Thoracic aorta (tissue), 2 donors: ENCODE measurements around the gene CLEC2B. TPM values are rescaled to one million over a fixed set of nuclear protein-coding genes. Genes with fewer than 3 reads are reported as not detected.

ENCODE experiments used
- ATAC-seq: fragments of 150-250 bp; one replicate; pipeline ENCODE4 v1.8.0; 2017; ENCODE audit warnings: low read depth; ENCODE audit not compliant: insufficient number of reproducible peaks, low FRiP score
- DNase-seq: peaks from one replicate; pipeline ENCODE4 v3.0.0-alpha.2; 2020; ENCODE audit warnings: low spot score
- H3K27ac ChIP-seq, 2 donors: fragments of 200-600 bp; sonication (generic); 1 replicate in 1 of 2; 2 replicates in 1 of 2; pipeline ENCODE4 v1.5.1; 2016; ENCODE audit warnings: mild to moderate bottlenecking in 2 of 2, moderate library complexity in 2 of 2
- H3K27me3 ChIP-seq: fragments of 200-600 bp; sonication (generic); replicated peaks from 2 replicates; pipeline ENCODE4 v1.6.0; 2016; ENCODE audit warnings: mild to moderate bottlenecking; ENCODE audit not compliant: insufficient read depth
- H3K36me3 ChIP-seq: fragments of 200-600 bp; sonication (generic); one replicate; pipeline ENCODE4 v1.5.1; 2016
- H3K4me1 ChIP-seq, 2 donors: fragments of 200-600 bp; sonication (generic); 1 replicate in 1 of 2; 2 replicates in 1 of 2; pipeline versions ENCODE4 v1.5.1 to v1.6.0; 2016; ENCODE audit warnings: low read depth in 2 of 2, mild to moderate bottlenecking in 1 of 2; ENCODE audit not compliant: control insufficient read depth in 1 of 2
- H3K4me3 ChIP-seq: fragments of 200-600 bp; sonication (generic); 2 replicates; pipeline ENCODE4 v1.5.1; 2016; ENCODE audit warnings: mild to moderate bottlenecking
- H3K9me3 ChIP-seq: fragments of 200-600 bp; sonication (generic); 2 replicates; pipeline ENCODE4 v1.5.1; 2016
- total RNA-seq, 2 donors: library from RNA; depleted of rRNA; stranded (reverse); fragments of >200 nt; gene quantifications; one replicate each; pipeline versions ENCODE4 v1.1.0 to v1.2.3, GENCODE V29; 2016
- TF ChIP-seq, protein P1 (sequence below): fragments of 200-600 bp; sonication (generic); IDR thresholded peaks from one replicate; pipeline ENCODE4 v1.5.1; 2019; ENCODE audit warnings: antibody characterized with exemption

The CLEC2B gene
- 10 to 100 TPM; 13.1 to 14.9 TPM for total RNA-seq

DNA sequence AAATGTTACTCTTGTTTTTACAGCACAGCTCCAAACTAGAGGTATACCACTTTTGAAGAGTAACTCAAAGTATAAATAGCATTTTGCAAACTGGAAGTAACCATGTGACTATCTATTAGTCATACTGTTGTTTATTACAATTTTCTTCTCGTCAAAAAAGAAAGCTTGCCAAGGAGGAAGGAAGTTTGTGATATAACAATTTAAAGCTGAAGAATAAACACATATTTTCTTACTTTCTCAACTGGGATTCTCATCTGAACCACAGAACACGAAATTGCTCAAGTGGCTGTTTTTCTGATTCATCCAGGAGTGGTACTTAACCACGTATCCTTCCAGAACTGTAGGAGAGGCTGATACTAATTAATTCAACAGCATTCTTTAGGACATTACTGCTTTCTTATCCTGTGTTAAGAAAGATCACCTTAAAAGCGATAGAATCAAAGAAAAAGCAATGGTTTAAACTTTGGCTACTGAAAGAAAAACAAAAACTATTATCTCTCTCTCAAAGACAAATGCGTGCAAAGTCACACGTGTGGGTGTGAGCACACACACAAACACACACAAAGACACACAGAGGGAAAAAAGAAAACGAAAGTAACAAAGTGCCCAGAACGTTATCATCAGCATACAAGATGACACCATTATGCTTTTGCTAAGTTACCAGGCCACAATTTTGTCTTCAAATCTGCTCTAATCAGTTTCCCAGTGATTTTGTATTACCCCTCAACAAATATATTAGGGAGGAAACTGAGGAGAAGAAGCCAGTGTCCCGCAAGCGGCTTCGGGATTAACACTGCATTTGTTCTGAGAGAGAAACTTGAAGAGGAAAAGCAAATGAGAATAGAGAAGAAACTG is at the start of gene CLEC2B:
Gene CLEC2B (minus strand): TSS at position 48 of the 855 bp plus-strand sequence.
- Histone ChIP-seq H3K9me3 (no peaks in the 10 kb centered on the region), H3K4me3 (peak within 1 kb of the TSS; percentile 62), H3K27ac (peak within 1 kb of the TSS in 1 of 2 donors; percentile 53), H3K4me1 (peaks cover 0 to 5% of the 10 kb centered on the region in 2 donors), H3K36me3 (no peaks in the 10 kb centered on the region), H3K27me3 (no peaks in the 10 kb centered on the region)
- DNase-seq = no peak
- no peak for ATAC-seq
- TF ChIP-seq, protein P1, sequence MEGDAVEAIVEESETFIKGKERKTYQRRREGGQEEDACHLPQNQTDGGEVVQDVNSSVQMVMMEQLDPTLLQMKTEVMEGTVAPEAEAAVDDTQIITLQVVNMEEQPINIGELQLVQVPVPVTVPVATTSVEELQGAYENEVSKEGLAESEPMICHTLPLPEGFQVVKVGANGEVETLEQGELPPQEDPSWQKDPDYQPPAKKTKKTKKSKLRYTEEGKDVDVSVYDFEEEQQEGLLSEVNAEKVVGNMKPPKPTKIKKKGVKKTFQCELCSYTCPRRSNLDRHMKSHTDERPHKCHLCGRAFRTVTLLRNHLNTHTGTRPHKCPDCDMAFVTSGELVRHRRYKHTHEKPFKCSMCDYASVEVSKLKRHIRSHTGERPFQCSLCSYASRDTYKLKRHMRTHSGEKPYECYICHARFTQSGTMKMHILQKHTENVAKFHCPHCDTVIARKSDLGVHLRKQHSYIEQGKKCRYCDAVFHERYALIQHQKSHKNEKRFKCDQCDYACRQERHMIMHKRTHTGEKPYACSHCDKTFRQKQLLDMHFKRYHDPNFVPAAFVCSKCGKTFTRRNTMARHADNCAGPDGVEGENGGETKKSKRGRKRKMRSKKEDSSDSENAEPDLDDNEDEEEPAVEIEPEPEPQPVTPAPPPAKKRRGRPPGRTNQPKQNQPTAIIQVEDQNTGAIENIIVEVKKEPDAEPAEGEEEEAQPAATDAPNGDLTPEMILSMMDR = no peak

DNA sequence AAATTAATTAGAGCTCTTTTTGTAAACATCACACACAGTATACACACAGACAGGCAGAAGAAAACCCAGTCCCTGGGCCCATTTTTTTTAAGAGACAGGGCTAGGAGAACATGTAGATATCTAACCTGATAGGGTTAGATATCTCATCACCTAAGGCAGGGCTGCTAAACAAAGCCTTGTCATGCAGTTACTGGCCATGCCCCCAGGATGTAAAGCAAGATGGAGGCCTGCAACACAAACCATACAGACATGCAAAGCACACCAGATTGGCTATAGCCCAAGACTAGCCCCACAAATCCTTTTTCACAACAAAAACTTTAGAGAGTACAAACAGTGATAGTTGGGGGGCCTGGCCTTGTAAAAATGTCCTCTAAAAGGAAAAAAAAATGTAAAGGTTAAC is 42.6 kb upstream of the CLEC2B start:
- DNase-seq (no peak), ATAC-seq (no peak)
- no peaks in the 10 kb centered on the region for H3K4me1 ChIP-seq
- H3K27me3 ChIP-seq = no peaks in the 10 kb centered on the region
- H3K9me3 ChIP-seq = peaks cover 14% of the 10 kb centered on the region
- H3K27ac ChIP-seq = no peak overlapping the region
- no peak overlapping the region for H3K4me3 ChIP-seq
- no peaks in the 10 kb centered on the region for H3K36me3 ChIP-seq
- TF ChIP-seq, protein P1 = no peak

DNA sequence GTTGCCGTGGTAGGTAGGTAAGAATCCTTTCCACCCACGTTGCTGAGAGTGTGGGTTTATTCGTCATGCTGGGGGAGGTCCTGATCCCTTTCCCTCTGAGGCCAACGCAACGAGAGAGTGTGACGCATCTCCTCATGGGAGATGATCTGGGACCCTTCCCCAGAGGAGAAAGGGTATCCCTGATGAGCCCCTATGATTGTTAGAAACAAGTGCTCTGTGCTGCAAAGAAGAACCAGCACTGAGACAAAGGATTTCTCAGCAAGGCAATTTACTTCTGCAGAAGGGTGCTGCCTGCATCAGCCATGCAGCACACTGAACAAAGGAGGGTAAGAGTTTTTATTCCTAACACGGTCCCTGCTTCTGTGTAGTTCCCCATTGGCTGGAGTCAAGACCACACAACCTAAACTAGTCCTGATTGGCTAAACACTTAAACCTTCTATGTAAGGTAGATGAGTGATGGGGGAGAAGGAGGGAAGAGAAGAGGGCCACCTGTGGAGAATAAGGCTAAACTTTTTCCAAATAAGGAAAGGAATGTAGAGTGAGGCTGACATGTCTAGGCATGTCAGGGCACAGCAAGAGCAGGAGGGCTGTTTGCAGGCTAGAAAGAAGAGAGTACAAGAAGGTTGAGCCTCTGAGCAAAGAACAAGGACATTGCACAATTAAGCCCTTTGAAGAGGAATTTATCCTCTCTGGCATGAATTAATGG is 41.7 kb upstream of the CLEC2B start:
- no peak overlapping the region for H3K4me3 ChIP-seq
- ATAC-seq = no peak
- no peak for DNase-seq
- H3K27me3 ChIP-seq = no peaks in the 10 kb centered on the region
- H3K27ac ChIP-seq = no peak overlapping the region
- TF ChIP-seq, protein P1 = no peak
- H3K4me1 ChIP-seq = no peaks in the 10 kb centered on the region
- no peaks in the 10 kb centered on the region for H3K36me3 ChIP-seq
- H3K9me3 ChIP-seq = peaks cover 14% of the 10 kb centered on the region

DNA sequence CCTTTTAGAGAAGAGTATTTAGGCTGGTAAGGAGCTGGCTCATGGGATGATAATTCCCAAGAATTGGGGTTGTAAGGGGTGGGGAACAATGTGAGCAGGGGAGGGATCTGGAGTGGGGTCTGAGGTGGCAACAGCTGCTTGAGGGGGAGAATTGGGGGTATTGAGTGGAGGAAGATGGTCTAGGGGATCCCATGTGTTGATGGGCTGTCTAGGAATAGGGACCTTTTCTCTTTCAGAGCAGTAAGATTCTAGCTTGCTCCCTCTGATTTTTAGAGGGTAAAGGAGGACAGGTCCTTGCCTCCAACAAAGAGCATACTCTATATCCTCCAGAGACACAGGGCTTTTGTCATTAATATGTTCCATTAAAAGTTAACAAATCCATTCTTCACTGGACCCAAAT is 40.6 kb upstream of the CLEC2B start:
- Histone ChIP-seq H3K4me3 (no peak overlapping the region), H3K27ac (no peak overlapping the region), H3K9me3 (peaks cover 14% of the 10 kb centered on the region), H3K36me3 (no peaks in the 10 kb centered on the region), H3K27me3 (no peaks in the 10 kb centered on the region), H3K4me1 (no peaks in the 10 kb centered on the region)
- TF ChIP-seq, protein P1 = no peak
- ATAC-seq (no peak), DNase-seq (no peak)

DNA sequence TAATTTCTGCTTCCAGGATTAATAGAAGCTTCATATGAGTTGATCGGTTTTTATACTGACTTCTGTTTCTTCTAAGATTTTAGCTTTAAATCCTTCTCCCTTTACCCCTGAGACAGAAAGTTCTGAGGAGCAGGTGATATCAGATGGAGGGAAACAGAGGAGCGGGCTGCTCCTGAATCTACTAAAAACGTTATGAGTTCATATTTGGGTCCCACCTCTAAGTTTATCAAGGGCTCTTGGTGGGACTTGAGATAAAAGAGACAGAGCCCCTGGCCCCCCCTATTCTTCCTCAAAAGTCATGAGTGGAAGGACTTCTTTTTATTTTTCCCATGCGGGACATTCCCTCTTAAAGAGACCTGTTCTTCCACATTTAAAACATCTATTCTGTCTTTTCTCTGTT is 39.2 kb upstream of the CLEC2B start:
- H3K4me1 ChIP-seq = no peaks in the 10 kb centered on the region
- ATAC-seq (no peak), DNase-seq (no peak)
- H3K27me3 ChIP-seq = no peaks in the 10 kb centered on the region
- TF ChIP-seq, protein P1 = no peak
- H3K27ac ChIP-seq = no peak overlapping the region
- no peaks in the 10 kb centered on the region for H3K36me3 ChIP-seq
- H3K9me3 ChIP-seq = peaks cover 14% of the 10 kb centered on the region
- no peak overlapping the region for H3K4me3 ChIP-seq
